IMR-90 (cell line): ENCODE measurements around the gene PPARG. TPM values are rescaled to one million over a fixed set of nuclear protein-coding genes. Genes with fewer than 3 reads are reported as not detected.

Source experiments
- ATAC-seq: fragments of 200-7000 bp; cut with Tn5 transposase; 2 replicates; pipeline ENCODE4 v1.9.1; 2020; ENCODE audit warnings: low read depth, mild to moderate bottlenecking, moderate library complexity
- BruUV-seq: library from RNA; stranded (reverse); fragments of 400-500 nt; replicated peaks from 2 replicates; lab custom pipeline; 2021; lab: Mats Ljungman, UMichigan
- CTCF ChIA-PET: fragments of 300-600 bp; formaldehyde crosslinking; extraction: SDS; loops from one replicate; lab custom pipeline; 2021; ENCODE audit warnings: antibody characterized with exemption; lab: Yijun Ruan, JAX
- POLR2A ChIA-PET: fragments of 300-600 bp; sonication (Branson Sonifier 250); formaldehyde crosslinking; loops from one replicate; lab custom pipeline; 2022; ENCODE audit warnings: antibody characterized with exemption; ENCODE audit not compliant: unreplicated experiment; lab: Charles Lee
- DNase-seq: peaks from one replicate; pipeline ENCODE4 v3.0.0; 2013
- H2AFZ ChIP-seq: replicated peaks from 2 replicates; pipeline ENCODE3; 2013; ENCODE audit warnings: low read length, mild to moderate bottlenecking; ENCODE audit not compliant: poor library complexity
- H2AK5ac ChIP-seq: 2 replicates; pipeline ENCODE4 v1.6.1; 2013; ENCODE audit warnings: low read depth, low read length, inconsistent platforms
- H2AK9ac ChIP-seq: replicated peaks from 2 replicates; pipeline ENCODE3; 2013; ENCODE audit warnings: mild to moderate bottlenecking, low read depth, low read length, moderate library complexity; ENCODE audit not compliant: poor library complexity
- H2BK120ac ChIP-seq: 2 replicates; pipeline ENCODE4 v1.6.1; 2013; ENCODE audit warnings: low read depth, low read length, inconsistent platforms
- H2BK15ac ChIP-seq: 3 replicates; pipeline ENCODE4 v1.6.1; 2013; ENCODE audit warnings: low read depth, low read length, inconsistent platforms
- H2BK20ac ChIP-seq: 2 replicates; pipeline ENCODE4 v1.6.1; 2013; ENCODE audit warnings: low read depth, mild to moderate bottlenecking, inconsistent platforms, low read length, moderate library complexity
- H2BK5ac ChIP-seq: 2 replicates; pipeline ENCODE4 v1.6.1; 2013; ENCODE audit warnings: mild to moderate bottlenecking, low read depth, low read length, inconsistent platforms; ENCODE audit not compliant: poor library complexity, severe bottlenecking
- H3K14ac ChIP-seq: replicated peaks from 2 replicates; pipeline ENCODE4 v1.6.1; 2013; ENCODE audit warnings: low read depth, low read length, inconsistent platforms
- H3K18ac ChIP-seq: 2 replicates; pipeline ENCODE4 v1.6.1; 2013; ENCODE audit warnings: low read depth, low read length, control low read depth
- H3K23ac ChIP-seq: 2 replicates; pipeline ENCODE4 v1.6.1; 2013; ENCODE audit warnings: low read depth, low read length, inconsistent platforms
- H3K27ac ChIP-seq: 2 replicates; pipeline ENCODE4 v1.5.1; 2013; ENCODE audit warnings: mild to moderate bottlenecking, control low read depth, low read length; ENCODE audit not compliant: insufficient read depth
- H3K27me3 ChIP-seq: 2 replicates; pipeline ENCODE4 v1.6.1; 2013; ENCODE audit warnings: low read length; ENCODE audit not compliant: control insufficient read depth, insufficient read depth
- H3K36me3 ChIP-seq: 2 replicates; pipeline ENCODE4 v1.6.1; 2013; ENCODE audit warnings: low read length, mixed read lengths; ENCODE audit not compliant: control insufficient read depth, insufficient read depth
- H3K4ac ChIP-seq: 2 replicates; pipeline ENCODE4 v1.6.1; 2013; ENCODE audit warnings: low read depth, low read length, inconsistent platforms
- H3K4me1 ChIP-seq: 2 replicates; pipeline ENCODE4 v1.6.1; 2013; ENCODE audit warnings: low read length, mixed read lengths; ENCODE audit not compliant: control insufficient read depth, insufficient read depth
- H3K4me2 ChIP-seq: 2 replicates; pipeline ENCODE4 v1.6.1; 2013; ENCODE audit warnings: low read depth, mild to moderate bottlenecking, control low read depth, low read length, moderate library complexity
- H3K4me3 ChIP-seq: 2 replicates; pipeline ENCODE4 v1.5.1; 2013; ENCODE audit warnings: low read depth, mild to moderate bottlenecking, control low read depth, low read length, moderate library complexity; ENCODE audit not compliant: insufficient read depth
- H3K56ac ChIP-seq: 2 replicates; pipeline ENCODE4 v1.6.1; 2013; ENCODE audit warnings: low read length, inconsistent platforms; ENCODE audit not compliant: insufficient read depth; ENCODE audit errors: extremely low read depth
- H3K79me1 ChIP-seq, 2 experiments: 2 replicates each; pipeline ENCODE4 v1.6.1; 2013; ENCODE audit warnings: low read length in 2 of 2, inconsistent platforms in 1 of 2, low read depth in 1 of 2
- H3K9ac ChIP-seq: 2 replicates; pipeline ENCODE4 v1.6.1; 2013; ENCODE audit warnings: low read depth, low read length, control low read depth
- H3K9me1 ChIP-seq: 2 replicates; pipeline ENCODE4 v1.6.1; 2013; ENCODE audit warnings: low read length, inconsistent platforms; ENCODE audit not compliant: insufficient read depth
- H3K9me3 ChIP-seq: 2 replicates; pipeline ENCODE4 v1.6.1; 2013; ENCODE audit warnings: low read length; ENCODE audit not compliant: control insufficient read depth, insufficient read depth
- H4K20me1 ChIP-seq: 2 replicates; pipeline ENCODE4 v1.6.1; 2013; ENCODE audit warnings: low read length, inconsistent platforms; ENCODE audit not compliant: insufficient read depth
- H4K5ac ChIP-seq: 2 replicates; pipeline ENCODE4 v1.6.1; 2013; ENCODE audit warnings: mild to moderate bottlenecking, low read depth, low read length, control low read depth
- H4K8ac ChIP-seq, 2 experiments: 2 replicates each; pipeline ENCODE4 v1.6.1; 2013; ENCODE audit warnings: low read depth in 2 of 2, low read length in 2 of 2, control low read depth in 1 of 2, inconsistent platforms in 1 of 2
- H4K91ac ChIP-seq: 2 replicates; pipeline ENCODE4 v1.6.1; 2013; ENCODE audit warnings: low read depth, low read length, inconsistent platforms; ENCODE audit not compliant: insufficient read depth
- BHLHE40 ChIP-seq: fragments of 150-350 bp; IDR thresholded peaks from 2 replicates; pipeline ENCODE4 v1.6.1; 2016; ENCODE audit warnings: mild to moderate bottlenecking, low read depth, low read length
- MAFK ChIP-seq: IDR thresholded peaks from 2 replicates; pipeline ENCODE4 v1.6.1; 2012; ENCODE audit warnings: low read depth, low read length, improper control_type of control experiment
- RCOR1 ChIP-seq: IDR thresholded peaks from 2 replicates; pipeline ENCODE4 v1.6.1; 2012; ENCODE audit warnings: mild to moderate bottlenecking, low read length, improper control_type of control experiment; ENCODE audit not compliant: insufficient replicate concordance
- SMC3 ChIP-seq: fragments of 150-350 bp; IDR thresholded peaks from 2 replicates; pipeline ENCODE4 v1.6.1; 2016; ENCODE audit warnings: low read depth, mild to moderate bottlenecking, antibody characterized with exemption, low read length, moderate library complexity
- WGBS, 2 experiments: methylation state at CpG; one replicate each; pipeline versions ENCODE4 v1.1.5 to v1.1.7; 2013; ENCODE audit warnings: missing lambda C conversion rate in 2 of 2; ENCODE audit not compliant: insufficient read length in 1 of 2; ENCODE audit errors: extremely low coverage in 2 of 2; 5-methylcytosine and 5-hydroxymethylcytosine counted together
- dilution Hi-C: fragments of 300-500 bp; cut with HindIII; formaldehyde crosslinking; loops from one replicate; pipeline ENCODE4 v1.14.3; 2018; ENCODE audit warnings: low sequenced_read_pairs; ENCODE audit not compliant: unreplicated experiment
- in situ Hi-C: fragments of 300-500 bp; cut with MboI; formaldehyde crosslinking; loops from 3 replicates; pipeline ENCODE4 v1.14.3; 2019; ENCODE audit warnings: low sequenced_read_pairs, inconsistent platforms, mixed read lengths
- intact Hi-C: fragments of 100-400 bp; cut with micrococcal nuclease; formaldehyde crosslinking; loops from 2 replicates; pipeline ENCODE4 v1.10.0; 2022
- polyA plus RNA-seq, 3 experiments: library from polyadenylated mRNA; depleted of rRNA; stranded (reverse); fragments of >200 nt; gene quantifications; 2 replicates each; pipeline ENCODE4 v1.2.3, GENCODE V29; 2012; ENCODE audit warnings: low replicate concordance in 1 of 3
- total RNA-seq: library from RNA; depleted of rRNA; stranded (reverse); fragments of >200 nt; gene quantifications from 2 replicates; pipeline ENCODE4 v1.2.3, GENCODE V29; 2012

PPARG gene
- total and polyA plus RNA-seq, 2 of the 4 experiments (the other 2 are of a cell fraction) = 11.2 to 23.8 TPM

GRCh38 chr3:12445523-12446240 is 156.8 kb downstream of the PPARG start:
- Histone ChIP-seq H3K4ac (no peak overlapping the region), H3K36me3 (no peaks in the 10 kb centered on the region), H3K18ac (no peak overlapping the region), H4K5ac (no peak overlapping the region), H4K8ac (no peak overlapping the region), H4K20me1 (no peaks in the 10 kb centered on the region), H3K9me1 (no peaks in the 10 kb centered on the region), H3K14ac (no peak overlapping the region), H2BK5ac (no peak overlapping the region), H2BK120ac (no peak overlapping the region), H2BK15ac (no peak overlapping the region), H3K4me2 (no peak overlapping the region), H3K4me1 (peaks cover 8% of the 10 kb centered on the region), H2BK20ac (no peak overlapping the region), H2AFZ (no peak overlapping the region), H3K56ac (no peak overlapping the region), H3K9me3 (no peaks in the 10 kb centered on the region), H3K23ac (peak overlapping the region; percentile 52; the same call in 1 of the 2 replicates), H3K79me1 (no peaks in the 10 kb centered on the region), H2AK5ac (no peak overlapping the region), H2AK9ac (no peak overlapping the region), H3K27me3 (peaks cover 6% of the 10 kb centered on the region; the same call in 1 of the 2 replicates), H3K27ac (no peak overlapping the region), H3K4me3 (no peak overlapping the region), H3K9ac (no peak overlapping the region), H4K91ac (no peak overlapping the region)
- in situ Hi-C loops = no loop called here
- no peak for DNase-seq
- no peak for ATAC-seq
- ChIA-PET CTCF (no interaction called here), POLR2A (no interaction called here)
- intact Hi-C loops = no loop called here
- WGBS, 2 experiments = 76% methylated on average over 5 of the region's 8 CpGs; no CpG with 5 or more reads in 1 of the 2 experiments
- BruUV-seq = no TSS peak
- no peak for TF ChIP-seq BHLHE40
- no peak for TF ChIP-seq MAFK
- TF ChIP-seq RCOR1 = no peak
- TF ChIP-seq SMC3 = no peak
- dilution Hi-C loops = no loop called here
